Measurements from ENCODE around the gene WDR93. TPM values are rescaled to one million over a fixed set of nuclear protein-coding genes. Genes with fewer than 3 reads are reported as not detected.

The WDR93 gene
- total RNA-seq (2014; rRNA removed; shearing (Covaris generic); ENCODE audit: low replicate concordance), result not detected in 2 replicates

DNA sequence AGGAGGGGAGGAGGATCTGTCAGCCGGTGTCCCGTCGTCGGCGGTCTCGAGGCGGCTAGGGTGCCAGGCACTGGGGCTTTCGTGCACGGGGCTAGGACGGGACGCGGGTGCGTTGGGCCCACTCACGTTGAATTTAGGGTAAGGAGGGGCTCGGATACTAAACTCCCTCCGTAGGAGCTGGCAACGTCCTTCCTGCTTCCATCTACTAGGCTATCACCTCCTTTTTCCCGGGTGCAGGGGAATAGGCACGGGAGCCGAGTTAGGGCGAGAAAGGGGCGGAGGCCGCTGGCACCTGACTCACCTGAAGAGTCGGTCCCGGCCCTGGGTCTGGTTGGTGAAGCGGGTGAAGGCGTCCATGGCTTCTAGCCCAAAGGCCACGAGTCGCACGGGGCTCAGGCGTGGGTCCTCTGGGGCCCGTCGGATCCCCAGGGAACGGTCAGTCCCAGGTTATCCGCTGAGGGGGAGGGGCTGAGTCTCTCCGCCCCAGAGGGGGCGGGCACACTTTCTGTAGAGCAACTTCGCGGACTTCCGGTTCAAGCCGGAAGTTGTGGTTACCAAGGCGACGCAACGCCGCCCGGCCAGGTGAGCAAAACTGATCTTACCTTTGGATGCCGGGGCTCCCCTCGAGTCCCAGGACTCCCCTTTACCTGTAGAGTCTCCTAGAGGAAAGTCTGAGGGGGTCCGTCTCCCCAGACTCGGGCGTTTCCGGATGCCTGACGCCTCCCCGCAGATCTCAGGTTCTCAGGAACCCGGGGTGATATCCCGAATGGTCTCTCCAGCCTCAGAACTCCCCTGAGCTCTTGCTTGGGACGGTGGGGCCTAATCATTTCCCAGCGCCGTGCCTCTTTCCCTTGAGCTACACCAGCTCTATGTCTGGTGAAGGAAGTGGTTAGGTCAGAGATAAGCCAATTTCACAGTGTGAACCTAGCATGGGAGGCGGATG, at the start of gene WDR93, which contains the start of gene PEX11A:
Gene WDR93 (plus strand): TSS at position 536 of the 943 bp plus-strand sequence. CDS start 10,936 bp downstream, outside the sequence.
Gene PEX11A (minus strand): TSS at position 479 of the 943 bp plus-strand sequence. CDS start 122 bp downstream, at position 357.
- Histone ChIP-seq H3K27me3 (ENCODE audit: low read length) (no peaks in the 10 kb centered on the region), H3K4me3 (ENCODE audit: low read length) (no peak within 1 kb of the TSS), H3K79me2 (ENCODE audit: low read length) (no peaks in the 10 kb centered on the region), H3K4me2 (ENCODE audit: low read depth, low read length, poor library complexity, severe bottlenecking) (peak within 1 kb of the TSS; percentile 35), H3K4me1 (ENCODE audit: low read length) (peaks cover 16% of the 10 kb centered on the region), H3K9me3 (ENCODE audit: low read length) (no peaks in the 10 kb centered on the region), H3K27ac (ENCODE audit: low read length) (no peak within 1 kb of the TSS), H2AFZ (ENCODE audit: low read length) (0 out of 2 replicates have a peak within 1 kb of the TSS, but pooled peaks have one; percentile 42), H3K9ac (ENCODE audit: low read length) (no peak within 1 kb of the TSS), H3K36me3 (ENCODE audit: insufficient read depth, low read length) (no peaks in the 10 kb centered on the region), H4K20me1 (ENCODE audit: insufficient read depth, low read depth, low read length) (no peaks in the 10 kb centered on the region), H3K9me2 (replicated peaks; ENCODE audit: insufficient read depth, low read length) (no peaks in the 10 kb centered on the region)
- no peak for DNase-seq

DNA sequence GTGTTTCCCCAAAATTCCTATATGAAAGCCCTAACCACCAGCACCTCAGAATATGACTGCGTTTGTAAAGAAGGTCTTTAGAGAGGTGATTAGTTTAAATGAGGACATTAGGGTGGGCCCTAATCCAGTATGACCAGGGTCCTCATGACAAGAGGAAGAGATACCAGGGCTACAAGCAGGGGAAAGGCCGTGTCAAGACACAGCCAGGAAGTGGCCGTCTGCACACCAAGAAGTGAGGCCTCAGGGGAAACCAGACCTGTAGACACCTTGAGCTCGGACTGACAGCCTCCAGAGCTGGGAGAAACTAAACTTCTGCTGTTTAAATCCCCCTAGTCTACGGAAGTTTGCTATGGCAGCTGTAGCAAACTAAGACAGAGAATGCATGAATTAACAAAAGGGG, 49.6 kb upstream of the WDR93 start:
- no peak overlapping the region for H3K9ac ChIP-seq (ENCODE audit: low read length)
- H4K20me1 ChIP-seq (ENCODE audit: insufficient read depth, low read depth, low read length), result no peaks in the 10 kb centered on the region
- H3K27me3 ChIP-seq (ENCODE audit: low read length), result no peaks in the 10 kb centered on the region
- no peak overlapping the region for H3K4me3 ChIP-seq (ENCODE audit: low read length)
- H3K9me3 ChIP-seq (ENCODE audit: low read length), result no peaks in the 10 kb centered on the region
- no peak overlapping the region for H2AFZ ChIP-seq (ENCODE audit: low read length)
- no peak overlapping the region for H3K4me2 ChIP-seq (ENCODE audit: low read depth, low read length, poor library complexity, severe bottlenecking)
- no peaks in the 10 kb centered on the region for H3K79me2 ChIP-seq (ENCODE audit: low read length)
- no peak overlapping the region for H3K27ac ChIP-seq (ENCODE audit: low read length)
- H3K36me3 ChIP-seq (ENCODE audit: insufficient read depth, low read length), result no peaks in the 10 kb centered on the region
- DNase-seq, result peak; percentile 48
- no peaks in the 10 kb centered on the region for H3K9me2 ChIP-seq (replicated peaks; ENCODE audit: insufficient read depth, low read length)
- no peaks in the 10 kb centered on the region for H3K4me1 ChIP-seq (ENCODE audit: low read length)

DNA sequence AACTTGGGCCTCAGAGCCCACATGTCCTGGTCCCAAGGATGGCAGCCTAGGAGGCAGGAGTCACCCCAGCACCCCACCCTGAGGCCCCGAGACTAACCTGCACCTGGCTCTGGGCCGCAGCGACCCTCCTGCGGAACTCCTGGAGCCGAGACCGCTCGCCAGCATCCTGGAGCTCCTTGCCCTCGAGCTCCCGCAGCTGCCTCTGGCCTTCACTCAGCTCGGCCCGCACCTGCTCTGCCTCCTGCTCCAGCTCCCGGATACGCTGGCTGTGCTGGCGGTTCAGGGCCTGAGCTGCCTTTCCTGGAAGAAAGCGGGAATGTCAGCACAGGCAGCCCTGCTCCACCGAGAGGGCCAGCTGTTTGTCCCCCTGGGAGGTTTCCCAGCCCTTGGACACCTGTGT, 48.5 kb upstream of the WDR93 start:
- Histone ChIP-seq H3K27ac (ENCODE audit: low read length) (no peak overlapping the region), H2AFZ (ENCODE audit: low read length) (no peak overlapping the region)

DNA sequence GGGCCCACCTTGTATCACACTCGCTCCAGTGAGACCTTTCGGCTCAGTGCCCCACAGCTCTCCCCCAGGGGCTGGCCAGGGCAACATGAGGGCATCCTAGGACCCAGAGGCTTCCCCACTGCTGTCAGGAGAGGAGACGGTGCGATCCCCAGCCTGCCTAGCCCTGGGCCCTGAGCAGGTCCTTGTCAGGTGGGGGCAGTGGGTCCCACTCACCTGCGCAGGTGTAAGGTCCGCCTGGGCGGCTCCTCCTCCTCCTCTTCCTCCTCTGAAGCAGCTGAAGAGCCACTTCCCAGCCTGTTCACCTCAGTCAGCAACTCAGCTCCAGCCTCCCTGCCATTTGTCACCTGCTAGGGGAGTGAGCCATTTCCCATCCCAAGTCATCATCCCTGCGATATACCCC, 44.9 kb upstream of the WDR93 start:
- Histone ChIP-seq H3K79me2 (ENCODE audit: low read length) (no peaks in the 10 kb centered on the region), H3K36me3 (ENCODE audit: insufficient read depth, low read length) (no peaks in the 10 kb centered on the region), H3K4me3 (ENCODE audit: low read length) (no peak overlapping the region), H4K20me1 (ENCODE audit: insufficient read depth, low read depth, low read length) (no peaks in the 10 kb centered on the region), H3K9me2 (replicated peaks; ENCODE audit: insufficient read depth, low read length) (no peaks in the 10 kb centered on the region), H3K9me3 (ENCODE audit: low read length) (no peaks in the 10 kb centered on the region), H2AFZ (ENCODE audit: low read length) (no peak overlapping the region), H3K9ac (ENCODE audit: low read length) (no peak overlapping the region), H3K27me3 (ENCODE audit: low read length) (no peaks in the 10 kb centered on the region), H3K4me2 (ENCODE audit: low read depth, low read length, poor library complexity, severe bottlenecking) (no peak overlapping the region), H3K4me1 (ENCODE audit: low read length) (no peaks in the 10 kb centered on the region), H3K27ac (ENCODE audit: low read length) (no peak overlapping the region)
- DNase-seq, result no peak

More for the DNA sequence above, 48.5 kb upstream of the WDR93 start:
- H3K9me3 ChIP-seq (ENCODE audit: low read length), result no peaks in the 10 kb centered on the region
- H3K4me1 ChIP-seq (ENCODE audit: low read length), result no peaks in the 10 kb centered on the region
- H3K4me3 ChIP-seq (ENCODE audit: low read length), result no peak overlapping the region
- H3K9ac ChIP-seq (ENCODE audit: low read length), result no peak overlapping the region
- no peaks in the 10 kb centered on the region for H3K79me2 ChIP-seq (ENCODE audit: low read length)
- H3K9me2 ChIP-seq (replicated peaks; ENCODE audit: insufficient read depth, low read length), result no peaks in the 10 kb centered on the region
- DNase-seq, result no peak
- no peaks in the 10 kb centered on the region for H4K20me1 ChIP-seq (ENCODE audit: insufficient read depth, low read depth, low read length)
- H3K27me3 ChIP-seq (ENCODE audit: low read length), result no peaks in the 10 kb centered on the region
- H3K4me2 ChIP-seq (ENCODE audit: low read depth, low read length, poor library complexity, severe bottlenecking), result no peak overlapping the region
- no peaks in the 10 kb centered on the region for H3K36me3 ChIP-seq (ENCODE audit: insufficient read depth, low read length)

DNA sequence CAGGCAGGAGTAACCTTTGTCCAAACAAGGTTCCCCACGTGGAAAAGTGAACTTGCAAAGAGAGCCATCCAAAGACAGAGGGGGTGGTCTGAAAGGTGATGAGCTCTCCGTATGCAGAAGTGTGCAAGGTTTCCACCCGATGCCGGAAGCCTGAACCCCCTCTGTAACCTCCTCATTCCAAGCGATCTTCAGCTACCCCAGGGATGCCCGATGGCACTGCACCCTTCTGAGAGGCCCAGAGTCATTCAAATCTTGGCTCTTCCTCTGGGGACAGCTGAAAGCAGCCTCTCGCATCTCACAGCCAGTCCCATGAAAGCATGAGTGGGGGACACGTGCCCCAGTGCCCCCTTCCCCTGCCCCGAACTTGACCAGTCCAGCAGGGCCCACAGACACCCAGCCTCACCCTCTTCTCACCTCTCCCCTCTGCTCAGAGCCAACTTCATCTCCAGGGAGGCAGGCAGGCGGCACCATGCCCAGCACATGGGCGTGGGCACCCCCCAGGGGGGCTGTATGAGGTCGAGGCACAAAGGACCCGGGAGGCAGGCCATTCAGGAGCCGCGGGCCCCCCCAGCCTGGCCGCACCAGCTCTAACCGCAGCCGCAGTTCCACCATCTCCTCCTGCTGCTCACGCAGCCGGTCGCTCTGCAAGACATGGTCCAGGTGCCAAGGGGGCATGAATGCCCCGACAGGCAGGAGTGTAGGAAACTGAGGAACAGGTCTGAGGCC, 44.0 kb upstream of the WDR93 start:
- Histone ChIP-seq H2AFZ (ENCODE audit: low read length) (no peak overlapping the region), H3K27me3 (ENCODE audit: low read length) (no peaks in the 10 kb centered on the region), H3K4me1 (ENCODE audit: low read length) (no peaks in the 10 kb centered on the region), H3K4me2 (ENCODE audit: low read depth, low read length, poor library complexity, severe bottlenecking) (no peak overlapping the region), H3K79me2 (ENCODE audit: low read length) (no peaks in the 10 kb centered on the region), H3K27ac (ENCODE audit: low read length) (no peak overlapping the region), H3K9me2 (replicated peaks; ENCODE audit: insufficient read depth, low read length) (no peaks in the 10 kb centered on the region), H4K20me1 (ENCODE audit: insufficient read depth, low read depth, low read length) (no peaks in the 10 kb centered on the region), H3K9ac (ENCODE audit: low read length) (no peak overlapping the region), H3K36me3 (ENCODE audit: insufficient read depth, low read length) (no peaks in the 10 kb centered on the region), H3K9me3 (ENCODE audit: low read length) (no peaks in the 10 kb centered on the region), H3K4me3 (ENCODE audit: low read length) (no peak overlapping the region)
- DNase-seq, result no peak

DNA sequence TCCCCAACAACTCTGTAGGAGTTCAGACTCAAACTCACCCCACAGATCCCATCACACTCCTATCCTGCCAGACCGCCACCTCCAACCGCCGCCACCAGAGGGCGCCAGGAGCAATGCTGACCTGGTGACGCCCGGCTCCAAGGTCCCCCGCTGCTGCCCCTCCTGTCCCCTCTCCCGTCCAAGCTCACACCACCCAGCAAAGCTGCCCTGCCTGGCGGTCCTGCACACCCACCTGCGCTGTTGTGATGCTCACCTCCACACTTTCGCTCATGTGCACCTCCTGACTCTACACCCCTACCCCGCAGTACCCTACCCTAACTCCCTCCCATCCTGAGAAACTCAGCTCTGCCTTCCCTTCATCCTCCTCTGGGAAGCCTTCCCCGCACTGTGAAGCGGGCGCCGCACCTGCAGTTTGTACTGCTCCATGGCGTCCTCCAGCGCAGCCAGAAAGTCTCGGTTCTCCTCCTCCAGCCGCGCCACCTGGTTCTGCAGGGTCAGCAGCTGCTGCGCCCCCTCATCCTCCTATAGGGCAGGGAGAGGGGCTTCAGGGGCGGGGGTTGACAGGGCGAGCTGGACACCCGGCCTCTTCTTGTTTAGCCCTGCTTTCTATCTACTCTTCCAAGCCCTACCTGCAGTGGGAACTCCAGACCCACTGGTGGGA, 43.3 kb upstream of the WDR93 start:
- H3K9me3 ChIP-seq (ENCODE audit: low read length), result no peaks in the 10 kb centered on the region
- no peak overlapping the region for H2AFZ ChIP-seq (ENCODE audit: low read length)
- no peak overlapping the region for H3K4me2 ChIP-seq (ENCODE audit: low read depth, low read length, poor library complexity, severe bottlenecking)
- no peak overlapping the region for H3K27ac ChIP-seq (ENCODE audit: low read length)
- no peaks in the 10 kb centered on the region for H3K4me1 ChIP-seq (ENCODE audit: low read length)
- no peaks in the 10 kb centered on the region for H3K27me3 ChIP-seq (ENCODE audit: low read length)
- no peak overlapping the region for H3K9ac ChIP-seq (ENCODE audit: low read length)
- H3K79me2 ChIP-seq (ENCODE audit: low read length), result no peaks in the 10 kb centered on the region
- H3K4me3 ChIP-seq (ENCODE audit: low read length), result no peak overlapping the region
- no peaks in the 10 kb centered on the region for H3K9me2 ChIP-seq (replicated peaks; ENCODE audit: insufficient read depth, low read length)
- H4K20me1 ChIP-seq (ENCODE audit: insufficient read depth, low read depth, low read length), result no peaks in the 10 kb centered on the region
- H3K36me3 ChIP-seq (ENCODE audit: insufficient read depth, low read length), result no peaks in the 10 kb centered on the region
- DNase-seq, result peak; percentile 86

DNA sequence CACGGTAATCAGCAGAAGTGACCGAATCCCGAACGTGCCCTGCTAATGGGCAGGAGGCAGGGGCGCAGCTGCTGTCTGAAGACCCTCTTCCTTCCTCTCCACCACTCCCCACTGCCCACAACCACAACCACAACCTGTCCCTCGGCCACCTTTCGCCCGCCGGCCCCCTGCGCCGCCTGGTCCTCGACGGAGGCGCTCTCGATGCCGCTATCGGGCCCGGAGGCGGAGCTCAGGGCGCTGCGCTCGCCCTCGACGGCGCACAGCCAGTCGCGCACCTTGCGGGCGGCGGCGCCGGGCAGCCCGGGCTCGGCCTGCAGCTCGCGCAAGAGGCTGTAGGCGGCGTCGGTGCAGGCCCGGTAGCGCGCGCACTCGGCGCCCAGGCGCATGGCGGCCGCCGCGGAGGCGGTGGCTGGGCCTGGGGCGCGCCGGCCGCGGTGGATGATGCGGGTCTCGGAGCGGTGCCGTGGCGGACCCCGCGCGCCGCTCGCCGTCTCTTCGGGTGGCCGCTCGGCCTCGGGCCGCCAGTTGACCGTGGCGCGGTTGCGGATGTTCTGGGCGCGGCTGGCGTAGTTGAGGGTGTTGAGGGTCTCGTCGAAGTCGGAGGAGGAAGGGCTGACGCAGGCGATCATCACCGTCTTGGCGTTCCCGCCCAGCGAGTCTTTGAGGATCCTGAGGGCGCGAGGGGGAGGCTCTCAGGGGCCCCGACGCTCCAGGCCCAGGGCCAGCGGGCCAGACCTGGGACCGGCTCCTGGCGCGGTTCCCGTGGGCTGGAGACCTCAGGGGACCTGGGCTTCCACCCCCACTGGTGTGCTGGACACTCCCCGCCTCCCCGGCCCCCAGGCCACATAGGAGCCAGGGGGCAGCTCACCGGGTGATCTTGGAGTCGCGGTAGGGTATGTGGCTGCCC, 42.3 kb upstream of the WDR93 start:
- H3K27ac ChIP-seq (ENCODE audit: low read length), result no peak overlapping the region
- no peaks in the 10 kb centered on the region for H3K4me1 ChIP-seq (ENCODE audit: low read length)
- H3K9ac ChIP-seq (ENCODE audit: low read length), result no peak overlapping the region
- no peak overlapping the region for H3K4me2 ChIP-seq (ENCODE audit: low read depth, low read length, poor library complexity, severe bottlenecking)
- no peaks in the 10 kb centered on the region for H3K79me2 ChIP-seq (ENCODE audit: low read length)
- H3K9me2 ChIP-seq (replicated peaks; ENCODE audit: insufficient read depth, low read length), result no peaks in the 10 kb centered on the region
- H3K4me3 ChIP-seq (ENCODE audit: low read length), result no peak overlapping the region
- no peak for DNase-seq
- no peaks in the 10 kb centered on the region for H3K27me3 ChIP-seq (ENCODE audit: low read length)
- no peaks in the 10 kb centered on the region for H4K20me1 ChIP-seq (ENCODE audit: insufficient read depth, low read depth, low read length)
- no peaks in the 10 kb centered on the region for H3K36me3 ChIP-seq (ENCODE audit: insufficient read depth, low read length)
- no peak overlapping the region for H2AFZ ChIP-seq (ENCODE audit: low read length)
- H3K9me3 ChIP-seq (ENCODE audit: low read length), result no peaks in the 10 kb centered on the region

All from Karpas-422 (cell line).